Mesendoderm (in vitro differentiated cells): ENCODE measurements around the gene CYP2A7.
"Not testable (repeated sequence)": the region's sequence is repeated elsewhere in the genome, so short reads cannot be mapped to it uniquely, and the experiment has no call there.

Experiments used
- DNase-seq: peaks from one replicate; pipeline ENCODE4 v3.0.0; 2013
- H2AK5ac ChIP-seq: 2 replicates; pipeline ENCODE4 v1.6.1; 2013; ENCODE audit warnings: low read length, inconsistent platforms
- H2BK120ac ChIP-seq: 2 replicates; pipeline ENCODE4 v1.6.1; 2013; ENCODE audit warnings: low read depth, mild to moderate bottlenecking, low read length, moderate library complexity, mixed read lengths
- H2BK15ac ChIP-seq: replicated peaks from 2 replicates; pipeline ENCODE4 v1.6.1; 2013; ENCODE audit warnings: low read depth, mild to moderate bottlenecking, moderate library complexity
- H2BK5ac ChIP-seq: 2 replicates; pipeline ENCODE4 v1.6.1; 2013; ENCODE audit warnings: low read length, inconsistent platforms
- H3K18ac ChIP-seq: 2 replicates; pipeline ENCODE4 v1.6.1; 2013; ENCODE audit warnings: mild to moderate bottlenecking, low read length, mixed read lengths
- H3K23ac ChIP-seq: one replicate; pipeline ENCODE4 v1.6.1; 2013; ENCODE audit warnings: low read length
- H3K27ac ChIP-seq: 2 replicates; pipeline ENCODE4 v1.5.1; 2013; ENCODE audit warnings: low read depth, mild to moderate bottlenecking, inconsistent platforms, low read length, moderate library complexity
- H3K27me3 ChIP-seq: 2 replicates; pipeline ENCODE4 v1.6.1; 2013; ENCODE audit warnings: low read length, control low read depth, mild to moderate bottlenecking, inconsistent platforms; ENCODE audit not compliant: insufficient read depth, poor library complexity
- H3K36me3 ChIP-seq: 2 replicates; pipeline ENCODE4 v1.6.1; 2013; ENCODE audit warnings: low read length, inconsistent platforms; ENCODE audit not compliant: control insufficient read depth, insufficient read depth
- H3K4ac ChIP-seq: one replicate; pipeline ENCODE4 v1.6.1; 2013; ENCODE audit warnings: low read depth, mild to moderate bottlenecking, low read length, moderate library complexity
- H3K4me1 ChIP-seq: 2 replicates; pipeline ENCODE4 v1.6.1; 2013; ENCODE audit warnings: low read depth, low read length, inconsistent platforms; ENCODE audit not compliant: control insufficient read depth
- H3K4me2 ChIP-seq: 2 replicates; pipeline ENCODE4 v1.6.1; 2013; ENCODE audit warnings: low read length
- H3K4me3 ChIP-seq: 2 replicates; pipeline ENCODE4 v1.5.1; 2013; ENCODE audit warnings: mild to moderate bottlenecking, low read length
- H3K56ac ChIP-seq: one replicate; pipeline ENCODE4 v1.6.1; 2013; ENCODE audit warnings: low read length
- H3K79me1 ChIP-seq: 2 replicates; pipeline ENCODE4 v1.6.1; 2013; ENCODE audit warnings: low read length, inconsistent platforms
- H3K79me2 ChIP-seq: 2 replicates; pipeline ENCODE4 v1.6.1; 2013; ENCODE audit warnings: mild to moderate bottlenecking, low read length; ENCODE audit not compliant: control insufficient read depth, insufficient read depth
- H3K9ac ChIP-seq: 2 replicates; pipeline ENCODE4 v1.6.1; 2013; ENCODE audit warnings: low read length, inconsistent platforms
- H4K5ac ChIP-seq: one replicate; pipeline ENCODE4 v1.6.1; 2013; ENCODE audit warnings: low read length
- H4K8ac ChIP-seq: one replicate; pipeline ENCODE4 v1.6.1; 2013; ENCODE audit warnings: low read depth, mild to moderate bottlenecking, control low read depth, low read length, moderate library complexity
- WGBS: extraction: QIAGEN DNeasy Blood & Tissue Kit; methylation state at CpG from one replicate; pipeline ENCODE4 v1.1.7; 2013; ENCODE audit warnings: low lambda C conversion rate, missing lambda C conversion rate; ENCODE audit not compliant: insufficient coverage; ENCODE audit errors: extremely low coverage; 5-methylcytosine and 5-hydroxymethylcytosine counted together

CYP2A7 gene

DNA sequence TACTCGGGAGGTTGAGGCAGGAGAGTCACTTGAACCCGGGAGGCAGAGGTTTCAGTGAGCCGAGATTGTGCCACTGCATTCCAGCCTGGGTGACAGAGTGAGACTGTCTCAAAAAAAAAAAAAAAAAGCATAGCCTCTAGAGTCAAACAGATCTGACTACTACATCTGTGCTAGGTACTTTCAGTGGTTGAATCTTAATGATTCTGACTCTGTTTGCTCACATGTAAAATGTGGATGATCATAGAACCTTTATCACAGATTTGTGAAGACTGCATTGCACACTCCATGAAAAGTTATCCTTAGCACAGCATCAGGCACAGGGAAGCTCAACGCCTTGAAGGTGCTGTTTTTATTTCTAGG is 49.6 kb downstream of the CYP2A7 start:
- H3K4me1 ChIP-seq, H3K4me3 ChIP-seq, H3K79me2 ChIP-seq, H3K79me1 ChIP-seq, DNase-seq, H3K27ac ChIP-seq, H2AK5ac ChIP-seq, H3K56ac ChIP-seq, H2BK5ac ChIP-seq, H3K36me3 ChIP-seq, H4K5ac ChIP-seq, H3K4ac ChIP-seq, H3K4me2 ChIP-seq, H3K9ac ChIP-seq, H3K27me3 ChIP-seq, H4K8ac ChIP-seq, H3K18ac ChIP-seq, H2BK120ac ChIP-seq, H2BK15ac ChIP-seq, H3K23ac ChIP-seq: not testable (repeated sequence)
- no CpG with 5 or more reads among the region's 4 CpGs for WGBS

DNA sequence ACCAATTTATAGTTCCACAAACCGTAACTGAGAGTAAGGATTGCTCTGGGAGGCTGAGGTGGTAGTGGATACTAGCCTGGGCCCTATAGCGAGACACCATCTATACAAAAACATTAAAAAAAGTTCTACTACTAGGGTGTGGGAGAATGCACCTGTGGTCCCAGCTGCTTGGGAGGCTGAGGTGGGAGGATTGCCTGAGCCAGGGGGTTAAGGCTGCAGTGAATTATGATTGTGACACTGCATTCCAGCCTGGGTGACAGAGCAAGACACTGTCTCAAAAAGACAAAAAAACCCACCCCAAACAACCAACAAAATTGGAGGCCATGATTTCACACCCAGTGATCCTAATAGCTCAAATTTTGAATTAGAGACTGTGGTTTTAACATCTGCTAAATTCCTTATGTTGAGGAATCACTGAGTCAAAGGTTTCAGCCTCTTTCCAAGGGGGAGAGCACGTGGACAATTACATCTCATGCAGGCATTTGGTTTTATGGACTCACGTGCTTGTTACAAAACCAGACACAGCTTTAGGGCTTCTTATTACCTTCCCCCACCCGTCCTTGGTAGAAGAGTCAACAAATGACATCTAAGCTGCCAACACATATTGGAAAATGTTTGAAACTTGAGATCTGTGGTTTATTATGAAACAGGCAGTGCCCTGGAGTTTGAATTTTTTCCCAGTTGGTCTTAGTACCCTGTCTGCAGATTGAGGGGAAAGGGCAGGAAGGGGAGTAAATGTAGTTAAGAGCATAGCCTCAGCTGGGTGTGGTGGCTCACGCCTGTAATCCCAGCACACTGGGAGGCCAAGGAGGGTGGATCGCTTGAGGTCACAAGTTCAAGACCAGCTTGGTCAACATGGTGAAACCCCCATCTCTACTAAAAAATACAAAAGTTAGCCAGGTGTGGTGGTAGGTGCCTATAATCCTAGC is 50.3 kb downstream of the CYP2A7 start:
- H3K9ac ChIP-seq, result no peak overlapping the region
- H2BK5ac ChIP-seq, result no peak overlapping the region
- H3K36me3 ChIP-seq, result no peaks in the 10 kb centered on the region
- no peak overlapping the region for H2BK120ac ChIP-seq
- H3K79me2 ChIP-seq, result no peaks in the 10 kb centered on the region
- no peak overlapping the region for H2AK5ac ChIP-seq
- no peak overlapping the region for H3K27ac ChIP-seq
- H4K8ac ChIP-seq, result no peak overlapping the region
- H3K4ac ChIP-seq, result no peak overlapping the region
- DNase-seq, result no peak
- H3K4me1 ChIP-seq, result no peaks in the 10 kb centered on the region
- no peak overlapping the region for H3K4me2 ChIP-seq
- no peaks in the 10 kb centered on the region for H3K27me3 ChIP-seq
- H3K18ac ChIP-seq, result no peak overlapping the region
- no CpG with 5 or more reads among the region's 7 CpGs for WGBS
- H3K4me3 ChIP-seq, result no peak overlapping the region
- H3K23ac ChIP-seq, result no peak overlapping the region
- no peaks in the 10 kb centered on the region for H3K79me1 ChIP-seq
- H3K56ac ChIP-seq, result no peak overlapping the region
- no peak overlapping the region for H4K5ac ChIP-seq
- H2BK15ac ChIP-seq, result no peak overlapping the region

DNA sequence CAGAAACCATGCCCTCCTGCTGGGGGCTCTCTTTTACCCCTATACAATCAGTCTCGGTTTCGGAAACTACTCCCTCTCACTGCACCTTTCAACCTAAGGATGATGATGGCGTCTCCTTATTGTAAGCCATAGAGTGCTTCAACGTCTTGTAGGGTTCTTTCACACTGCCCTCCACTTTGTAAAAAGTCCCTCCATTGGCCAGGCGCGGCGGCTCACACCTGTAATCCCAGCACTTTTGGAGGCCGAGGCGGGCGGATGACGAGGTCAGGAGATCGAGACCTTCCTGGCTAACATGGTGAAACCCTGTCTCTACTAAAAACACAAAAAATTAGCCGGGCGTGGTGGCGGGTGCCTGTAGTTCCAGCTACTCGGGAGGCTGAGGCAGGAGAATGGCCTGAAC is 51.3 kb downstream of the CYP2A7 start:
- not testable (repeated sequence) for H4K5ac ChIP-seq, H3K36me3 ChIP-seq, H3K27me3 ChIP-seq, H3K79me1 ChIP-seq, H3K23ac ChIP-seq, H3K4me2 ChIP-seq, H3K4me1 ChIP-seq, H3K56ac ChIP-seq, H3K4ac ChIP-seq, H3K79me2 ChIP-seq, H2BK5ac ChIP-seq, H2BK120ac ChIP-seq, H2AK5ac ChIP-seq, H3K9ac ChIP-seq, H3K27ac ChIP-seq, H4K8ac ChIP-seq, H3K4me3 ChIP-seq, H2BK15ac ChIP-seq, H3K18ac ChIP-seq, DNase-seq
- no CpG with 5 or more reads among the region's 16 CpGs for WGBS

DNA sequence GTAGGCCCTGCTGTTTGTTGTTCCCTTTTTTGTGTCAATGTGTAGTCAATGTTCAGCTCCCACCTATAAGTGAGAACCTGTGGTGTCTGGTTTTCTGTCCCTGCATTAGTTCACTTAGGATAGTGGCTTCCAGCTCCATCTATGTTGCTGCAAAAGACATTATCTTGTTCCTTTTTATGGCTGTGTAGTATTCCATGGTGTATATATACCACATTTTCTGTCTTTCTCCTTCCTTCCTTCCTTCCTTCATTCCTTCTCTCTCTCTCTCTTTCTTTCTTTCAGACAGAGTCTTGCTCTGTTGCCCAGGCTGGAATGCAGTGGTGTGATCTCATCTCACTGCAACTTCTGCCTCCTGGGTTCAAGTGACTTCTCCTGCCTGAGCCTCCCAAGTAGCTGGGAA is 52.8 kb downstream of the CYP2A7 start:
- H3K4me1 ChIP-seq, result no peaks in the 10 kb centered on the region
- no peak overlapping the region for H3K9ac ChIP-seq
- H4K8ac ChIP-seq, result no peak overlapping the region
- no peaks in the 10 kb centered on the region for H3K79me1 ChIP-seq
- H3K4ac ChIP-seq, result no peak overlapping the region
- no peak overlapping the region for H3K56ac ChIP-seq
- no peaks in the 10 kb centered on the region for H3K79me2 ChIP-seq
- no peaks in the 10 kb centered on the region for H3K36me3 ChIP-seq
- no peaks in the 10 kb centered on the region for H3K27me3 ChIP-seq
- H2BK5ac ChIP-seq, result no peak overlapping the region
- H3K27ac ChIP-seq, result no peak overlapping the region
- no peak overlapping the region for H3K4me2 ChIP-seq
- H2AK5ac ChIP-seq, result no peak overlapping the region
- H2BK120ac ChIP-seq, result no peak overlapping the region
- H2BK15ac ChIP-seq, result no peak overlapping the region
- no peak overlapping the region for H3K4me3 ChIP-seq
- H3K18ac ChIP-seq, result no peak overlapping the region
- H4K5ac ChIP-seq, result no peak overlapping the region
- DNase-seq, result no peak
- H3K23ac ChIP-seq, result no peak overlapping the region

DNA sequence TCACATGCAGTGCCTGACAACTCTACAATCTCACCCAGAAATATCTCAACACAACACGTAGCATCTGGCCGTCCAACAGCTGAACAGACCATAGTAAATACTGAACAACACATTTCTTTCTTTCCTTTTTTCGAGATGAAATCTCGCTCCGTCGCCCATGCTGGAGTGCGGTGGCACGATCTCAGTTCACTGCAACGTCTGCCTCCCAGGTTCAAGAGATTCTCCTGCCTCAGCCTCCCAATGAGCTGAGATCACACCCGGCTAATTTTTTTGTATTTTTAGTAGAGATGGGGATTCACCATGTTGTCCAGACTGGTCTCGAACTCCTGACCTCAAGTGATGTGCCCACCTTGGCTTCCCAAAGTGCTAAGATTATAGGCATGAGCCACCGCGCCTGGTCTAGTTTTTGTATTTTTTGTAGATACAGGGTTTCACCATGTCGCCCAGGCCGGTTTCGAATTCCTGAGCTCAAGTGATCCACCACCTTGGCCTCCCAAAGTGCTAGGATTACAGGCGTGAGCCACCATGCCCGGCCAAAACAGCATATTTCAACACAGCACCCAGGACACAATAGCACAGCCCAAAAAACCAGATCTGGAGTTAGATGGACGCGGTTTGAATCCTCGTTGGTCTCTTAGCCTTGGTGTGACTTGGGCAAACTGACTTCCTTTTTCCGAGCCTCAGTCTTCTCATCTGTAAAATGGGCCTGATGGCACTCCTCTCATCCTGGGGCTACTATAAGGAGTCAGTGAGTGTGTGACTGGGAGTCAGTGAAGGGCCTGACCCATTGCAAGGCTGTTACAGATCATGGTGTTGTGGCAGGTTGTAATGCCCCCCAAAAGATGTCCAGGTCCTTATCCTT is 54.4 kb downstream of the CYP2A7 start:
- Histone ChIP-seq H3K4me1 (peaks cover under 1% of the 10 kb centered on the region), H3K9ac (no peak overlapping the region), H3K36me3 (no peaks in the 10 kb centered on the region), H3K27me3 (no peaks in the 10 kb centered on the region), H3K79me1 (no peaks in the 10 kb centered on the region), H2AK5ac (no peak overlapping the region), H3K4me2 (no peak overlapping the region), H4K8ac (no peak overlapping the region), H3K4ac (no peak overlapping the region), H2BK5ac (no peak overlapping the region), H4K5ac (no peak overlapping the region), H3K27ac (no peak overlapping the region), H3K23ac (no peak overlapping the region), H3K18ac (no peak overlapping the region), H3K4me3 (no peak overlapping the region), H3K56ac (no peak overlapping the region), H3K79me2 (no peaks in the 10 kb centered on the region), H2BK120ac (no peak overlapping the region), H2BK15ac (no peak overlapping the region)
- WGBS, result no CpG with 5 or more reads among the region's 22 CpGs
- no peak for DNase-seq
